HFFc6 (cell line): ENCODE data around the gene TIPRL. TPM values are rescaled to one million over a fixed set of nuclear protein-coding genes. Genes with fewer than 3 reads are reported as not detected.

Experiments
- DNase-seq: peaks from one replicate; pipeline ENCODE4 v3.0.0-alpha.2; 2018
- H3K27ac Mint-ChIP-seq: 2 replicates; pipeline ENCODE4 v1.8.0; 2020; ENCODE audit warnings: mild to moderate bottlenecking, mixed read lengths
- H3K27me3 Mint-ChIP-seq: 2 replicates; pipeline ENCODE4 v1.8.0; 2021; ENCODE audit warnings: mild to moderate bottlenecking, moderate library complexity, mixed read lengths; ENCODE audit not compliant: insufficient read depth
- H3K36me3 Mint-ChIP-seq: 2 replicates; pipeline ENCODE4 v1.8.0; 2021; ENCODE audit warnings: low read depth, mixed read lengths
- H3K4me1 Mint-ChIP-seq: 2 replicates; pipeline ENCODE4 v1.8.0; 2020; ENCODE audit warnings: low read depth, mixed read lengths
- H3K4me3 Mint-ChIP-seq: 2 replicates; pipeline ENCODE4 v1.8.0; 2020; ENCODE audit warnings: mild to moderate bottlenecking, moderate library complexity, mixed read lengths
- H3K9me3 Mint-ChIP-seq: 2 replicates; pipeline ENCODE4 v1.8.0; 2020; ENCODE audit warnings: mild to moderate bottlenecking, mixed read lengths
- CTCF ChIP-seq: fragments of 200-600 bp; sonication (generic); IDR thresholded peaks from 2 replicates; pipeline ENCODE4 v1.5.0; 2021; ENCODE audit warnings: antibody characterized with exemption, mild to moderate bottlenecking
- total RNA-seq, 6 experiments: library from RNA; stranded (reverse); fragmentation: NEBNext Ultra II Directional; extraction: Animal tissue kit (Norgen Biotek cat#: 25700); gene quantifications; 2 replicates in 1 of 6; 3 replicates in 5 of 6; pipeline ENCODE4 v1.2.3, GENCODE V29; 2021

TIPRL gene
- total RNA-seq, 6 experiments from 2014 or later = 38.8 to 46.2 (median 44.2) TPM

- peaks cover 13% of the 10 kb centered on the region; the same call in 1 of the 2 replicates for H3K36me3 Mint-ChIP-seq
- peaks cover 6% of the 10 kb centered on the region; the same call in 1 of the 2 replicates for H3K4me1 Mint-ChIP-seq
- H3K9me3 Mint-ChIP-seq = peaks cover 21% of the 10 kb centered on the region
- H3K27ac Mint-ChIP-seq = no peak overlapping the region
- TF ChIP-seq CTCF = no peak
- H3K4me3 Mint-ChIP-seq = no peak overlapping the region
- H3K27me3 Mint-ChIP-seq = peaks cover 2% of the 10 kb centered on the region
- DNase-seq = no peak
Observed at GRCh38 chr1:168159979-168160378, 18.8 kb upstream of the TIPRL start.

DNA sequence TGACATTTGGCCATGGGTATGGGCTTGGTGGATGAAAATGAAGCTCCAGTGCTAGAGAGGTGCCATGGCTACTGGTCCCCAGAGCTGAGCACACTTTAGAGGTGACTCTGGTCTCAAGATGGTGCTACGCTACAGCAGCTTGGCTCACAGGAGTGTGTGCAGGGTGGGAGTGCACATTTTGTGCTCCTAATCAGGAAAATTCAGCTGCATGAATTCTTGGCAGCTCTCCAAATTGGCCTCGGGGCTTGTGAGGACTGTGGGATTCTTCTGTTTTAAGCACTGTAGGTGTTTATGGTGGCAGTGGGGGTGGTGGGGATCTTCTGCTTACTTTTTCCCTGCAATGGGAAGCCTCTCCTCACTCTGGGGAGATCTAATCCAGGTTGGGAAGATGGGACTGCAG is 17.3 kb upstream of the TIPRL start:
- TF ChIP-seq CTCF = no peak
- H3K27me3 Mint-ChIP-seq = peaks cover 2% of the 10 kb centered on the region
- no peak for DNase-seq
- H3K4me1 Mint-ChIP-seq = peaks cover 12% of the 10 kb centered on the region; the same call in 1 of the 2 replicates
- peaks cover 21% of the 10 kb centered on the region for H3K9me3 Mint-ChIP-seq
- peaks cover 13% of the 10 kb centered on the region; the same call in 1 of the 2 replicates for H3K36me3 Mint-ChIP-seq
- no peak overlapping the region for H3K27ac Mint-ChIP-seq
- H3K4me3 Mint-ChIP-seq = no peak overlapping the region

GRCh38 chr1:168163670-168164069 is 15.1 kb upstream of the TIPRL start:
- Mint-ChIP-seq H3K9me3 (peaks cover 9% of the 10 kb centered on the region), H3K4me1 (peaks cover 18% of the 10 kb centered on the region), H3K4me3 (no peak overlapping the region), H3K27me3 (peaks cover 2% of the 10 kb centered on the region), H3K36me3 (peaks cover 5% of the 10 kb centered on the region; the same call in 1 of the 2 replicates), H3K27ac (no peak overlapping the region)
- DNase-seq = no peak
- no peak for TF ChIP-seq CTCF

GRCh38 chr1:168164771-168165170 is 14.0 kb upstream of the TIPRL start:
- Mint-ChIP-seq H3K36me3 (peaks cover 4% of the 10 kb centered on the region; the same call in 1 of the 2 replicates), H3K4me1 (peaks cover 18% of the 10 kb centered on the region), H3K27me3 (peaks cover 2% of the 10 kb centered on the region), H3K9me3 (peaks cover 8% of the 10 kb centered on the region), H3K27ac (no peak overlapping the region), H3K4me3 (no peak overlapping the region)
- TF ChIP-seq CTCF = no peak
- no peak for DNase-seq

DNA sequence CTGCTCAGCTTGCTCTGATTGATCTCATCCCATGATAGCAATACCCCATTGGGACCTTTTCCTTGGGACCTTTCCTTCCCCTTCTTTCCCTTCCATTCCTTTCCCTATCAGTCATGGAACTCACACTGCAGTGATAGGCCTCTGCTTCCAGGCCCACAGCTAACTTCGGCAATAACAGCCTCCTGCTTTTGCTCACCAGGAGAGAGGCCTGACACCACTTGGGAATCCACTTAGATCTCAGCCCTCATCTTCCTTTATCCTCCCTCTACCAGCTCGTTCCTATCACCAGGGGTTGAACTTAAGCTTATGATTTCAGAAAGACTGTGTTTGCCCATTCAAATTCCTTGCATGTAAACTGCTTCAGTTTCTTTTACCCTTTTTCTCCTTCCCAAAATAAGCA is 11.0 kb upstream of the TIPRL start:
- Mint-ChIP-seq H3K36me3 (no peaks in the 10 kb centered on the region), H3K27me3 (no peaks in the 10 kb centered on the region; the same call in none of the 2 replicates), H3K4me3 (no peak overlapping the region), H3K9me3 (no peaks in the 10 kb centered on the region), H3K4me1 (peaks cover 25% of the 10 kb centered on the region), H3K27ac (no peak overlapping the region; the same call in 1 of the 2 replicates)
- no peak for TF ChIP-seq CTCF
- DNase-seq = no peak
